NCI-H748 (cell line): ENCODE results near the gene NUP62.
"Not testable (repeated sequence)": the region's sequence is repeated elsewhere in the genome, so short reads cannot be mapped to it uniquely, and the experiment has no call there.

Experiments used
- DNase-seq: peaks from one replicate; lab custom pipeline; 2025; ENCODE audit not compliant: unreplicated experiment; lab: John Stamatoyannopoulos, UW

The NUP62 gene

GRCh38 chr19:49926515-49926914 lies 2.8 kb downstream of the NUP62 start:
- DNase-seq: no peak

- no peak for DNase-seq
Measured at GRCh38 chr19:49925486-49925885, 3.8 kb downstream of the NUP62 start.

- DNase-seq: not testable (repeated sequence)
Measured at GRCh38 chr19:49924881-49925210, 4.5 kb downstream of the NUP62 start.

- DNase-seq: no peak
Measured at GRCh38 chr19:49924004-49924880, 5.1 kb downstream of the NUP62 start.

- no peak for DNase-seq
Measured at GRCh38 chr19:49923055-49924003, 6.0 kb downstream of the NUP62 start.

GRCh38 chr19:49921871-49922795 lies 7.2 kb downstream of the NUP62 start:
- DNase-seq: no peak

GRCh38 chr19:49920624-49921363 lies 8.5 kb downstream of the NUP62 start:
- DNase-seq: peak; percentile 56

DNA sequence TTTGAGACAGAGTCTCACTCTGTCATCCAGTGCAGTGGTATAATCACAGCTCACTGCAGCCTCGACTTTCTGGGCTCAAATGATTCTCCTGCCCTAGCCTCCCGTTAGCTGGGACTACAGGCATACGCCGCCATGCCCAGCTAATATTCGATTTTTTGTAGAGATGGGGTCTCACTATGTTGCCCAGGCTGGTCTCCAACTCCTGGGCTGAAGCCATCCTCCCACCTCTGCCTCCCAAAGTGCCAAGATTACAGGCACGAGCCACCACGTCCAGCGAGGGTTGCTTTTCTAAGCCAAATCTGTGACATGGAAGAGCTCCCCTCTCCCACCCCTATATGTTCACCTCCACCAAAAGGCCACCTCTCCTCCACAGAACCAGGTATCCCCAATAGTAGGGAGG lies 11.2 kb downstream of the NUP62 start:
- no peak for DNase-seq

DNA sequence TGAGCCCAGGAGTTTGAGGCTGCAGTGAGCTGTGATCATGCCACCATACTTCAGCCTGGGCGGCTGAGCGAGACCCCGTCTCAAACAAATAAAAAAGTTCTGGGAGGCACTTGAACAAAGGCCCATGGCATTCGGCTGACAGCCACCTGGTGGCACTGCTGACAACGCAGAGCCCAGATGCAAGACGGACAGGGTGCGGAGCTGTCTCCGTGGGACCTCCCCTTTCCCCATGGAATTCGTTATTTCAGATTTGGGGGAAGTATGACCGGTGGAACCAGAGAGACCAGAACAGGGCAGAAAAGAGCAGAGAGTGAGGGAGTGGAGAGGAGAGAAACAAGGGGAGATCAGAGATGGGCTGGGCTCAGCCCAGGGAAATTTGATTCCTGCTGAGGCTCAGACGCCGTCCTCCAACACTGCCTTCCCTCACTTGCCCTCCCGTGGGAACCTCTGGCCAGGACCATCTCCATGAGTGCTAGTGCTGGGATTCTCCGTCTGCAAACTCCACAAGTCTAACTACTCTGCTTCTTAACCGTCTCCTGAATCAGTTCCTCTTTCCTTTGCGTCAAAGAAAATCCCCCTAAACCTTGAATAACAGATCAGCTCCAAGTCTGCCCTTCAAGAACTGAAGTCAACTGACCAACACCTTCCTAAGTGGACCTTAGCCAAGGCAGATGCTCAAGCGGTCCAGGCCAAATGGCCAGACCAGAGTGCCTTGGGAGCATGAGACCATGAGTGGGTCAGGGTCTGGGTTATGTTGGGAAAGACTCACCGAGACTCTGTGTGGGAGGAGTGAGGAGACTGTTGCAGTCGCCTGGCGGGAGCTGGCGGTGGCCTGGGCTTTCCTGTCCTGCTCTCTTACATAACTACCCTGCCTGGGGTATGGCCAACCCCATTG lies 12.2 kb downstream of the NUP62 start:
- no peak for DNase-seq

DNA sequence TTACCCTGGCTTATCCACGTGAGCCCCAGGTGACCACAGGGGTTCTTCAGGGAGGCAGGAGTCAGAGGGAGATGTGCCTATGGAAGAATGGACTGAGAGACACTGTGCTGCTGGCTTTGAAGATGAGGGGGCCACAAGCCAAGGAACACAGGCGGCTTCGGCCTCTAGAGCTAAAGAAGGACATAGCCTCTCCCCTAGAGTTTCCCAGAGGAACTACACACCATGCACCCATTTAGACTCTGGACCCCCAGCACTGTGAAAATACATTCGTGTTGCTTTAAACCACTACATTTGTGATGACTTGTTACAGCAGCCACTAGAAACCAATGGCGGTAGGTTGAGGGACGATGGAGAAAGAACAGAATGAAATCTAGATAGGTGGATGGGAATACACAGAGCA lies 14.0 kb downstream of the NUP62 start:
- no peak for DNase-seq

DNA sequence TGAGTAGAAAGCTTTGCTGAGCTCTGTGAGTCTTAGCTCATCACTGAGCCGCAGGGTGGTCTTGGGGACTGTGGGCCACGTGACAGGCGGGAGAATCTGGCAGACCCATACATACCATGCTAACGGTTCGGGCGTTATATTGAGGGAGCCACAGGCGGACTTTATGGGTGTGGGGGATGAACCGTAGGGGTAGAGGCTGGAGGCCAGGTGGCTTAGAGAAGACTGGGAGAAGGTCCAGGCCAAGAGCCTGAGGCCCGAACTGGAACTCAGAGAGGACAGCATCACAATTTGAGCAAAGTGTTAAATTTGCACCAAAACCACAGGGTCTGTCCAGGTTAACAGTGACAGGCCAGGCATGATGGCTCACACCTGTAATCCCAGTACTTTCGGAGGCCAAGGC lies 15.6 kb downstream of the NUP62 start:
- DNase-seq: no peak

- no peak for DNase-seq
Measured at GRCh38 chr19:49912965-49913685, 16.2 kb downstream of the NUP62 start.

- DNase-seq: no peak
Measured at GRCh38 chr19:49911381-49912145, 17.7 kb downstream of the NUP62 start.

DNA sequence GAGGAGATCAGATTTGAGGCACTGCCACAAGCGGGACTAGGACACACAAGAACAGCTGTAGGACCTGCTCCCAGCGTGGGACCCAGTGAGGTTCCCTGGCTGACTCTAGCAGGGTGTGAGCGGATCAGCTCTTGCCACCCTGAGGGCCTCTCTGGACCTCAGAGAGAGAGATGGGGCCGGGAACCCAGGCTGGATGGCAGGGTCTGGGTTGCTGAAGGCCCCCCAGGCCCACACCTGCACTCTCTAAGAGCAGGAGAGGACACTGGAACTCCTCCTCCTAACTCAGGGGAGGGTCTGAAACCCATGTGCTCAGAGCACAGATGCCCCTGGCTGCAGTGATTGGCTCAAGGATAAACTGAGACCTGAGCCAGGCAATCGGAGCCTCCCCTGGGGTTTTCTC lies 19.1 kb downstream of the NUP62 start:
- no peak for DNase-seq

GRCh38 chr19:49908480-49909420 lies 20.6 kb downstream of the NUP62 start:
- no peak for DNase-seq

DNA sequence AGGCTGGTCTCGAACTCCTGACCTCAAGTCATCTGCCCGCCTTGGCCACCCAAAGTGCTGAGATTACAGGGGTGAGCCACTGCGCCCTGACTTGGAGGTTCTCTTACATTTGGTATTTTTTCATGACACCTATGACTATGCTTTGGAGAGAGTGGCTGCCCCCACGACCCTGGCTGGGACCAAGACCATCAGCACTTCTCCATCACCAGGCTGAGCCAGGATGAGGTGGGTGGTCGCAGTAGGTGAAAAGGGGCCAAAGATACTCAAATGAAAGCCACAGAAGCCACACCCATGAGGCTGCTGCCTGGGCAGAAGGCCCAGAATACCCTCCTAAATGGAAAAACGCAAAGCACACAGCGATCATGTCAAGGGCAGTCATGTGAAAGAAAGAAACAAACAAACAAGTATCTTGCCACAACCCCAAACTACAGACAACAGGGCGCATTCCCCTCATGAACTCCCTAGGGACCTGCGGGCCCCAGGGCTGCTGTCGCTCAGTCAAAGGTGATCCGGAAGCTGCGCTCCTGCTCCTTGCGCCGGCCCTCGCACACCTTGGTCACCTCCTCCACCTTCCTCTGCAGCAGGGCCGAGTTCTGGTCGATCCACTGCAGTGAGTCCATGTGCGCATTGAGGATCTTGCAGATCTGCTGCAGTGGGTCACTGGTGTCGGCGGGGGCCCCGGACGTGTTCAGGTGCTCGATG lies 21.4 kb downstream of the NUP62 start:
- no peak for DNase-seq
